GM21515 (cell line): Measurements from ENCODE around the gene CYP2W1.

ENCODE experiments used
- ATAC-seq: cut with Tn5 transposase; IDR thresholded peaks from one replicate; pipeline ENCODE4 v1.9.1; 2021; ENCODE audit not compliant: unreplicated experiment

Gene CYP2W1

GRCh38 chr7:1012004-1012715 lies 29.2 kb downstream of the CYP2W1 start:
- no peak for ATAC-seq

GRCh38 chr7:1012716-1013095 lies 29.7 kb downstream of the CYP2W1 start:
- no peak for ATAC-seq

GRCh38 chr7:1013581-1013980 lies 30.6 kb downstream of the CYP2W1 start:
- ATAC-seq = no peak

- no peak for ATAC-seq
Observed at GRCh38 chr7:1014681-1015080, 31.7 kb downstream of the CYP2W1 start.

GRCh38 chr7:1015196-1016121 lies 32.5 kb downstream of the CYP2W1 start:
- no peak for ATAC-seq

GRCh38 chr7:1016577-1017531 lies 33.9 kb downstream of the CYP2W1 start:
- no peak for ATAC-seq

GRCh38 chr7:1017586-1018333 lies 34.8 kb downstream of the CYP2W1 start:
- ATAC-seq = no peak

GRCh38 chr7:1018334-1018695 lies 35.3 kb downstream of the CYP2W1 start:
- no peak for ATAC-seq

GRCh38 chr7:1019255-1019785 lies 36.3 kb downstream of the CYP2W1 start:
- no peak for ATAC-seq

- ATAC-seq = no peak
Observed at GRCh38 chr7:1019789-1020610, 37.0 kb downstream of the CYP2W1 start.

- ATAC-seq = no peak
Observed at GRCh38 chr7:1020849-1021251, 37.9 kb downstream of the CYP2W1 start.

- no peak for ATAC-seq
Observed at GRCh38 chr7:1021366-1021765, 38.4 kb downstream of the CYP2W1 start.

- no peak for ATAC-seq
Observed at GRCh38 chr7:1021931-1022330, 39.0 kb downstream of the CYP2W1 start.

GRCh38 chr7:1022356-1022755 lies 39.4 kb downstream of the CYP2W1 start:
- ATAC-seq = no peak

- no peak for ATAC-seq
Observed at GRCh38 chr7:1022801-1023465, 40.0 kb downstream of the CYP2W1 start.

- ATAC-seq = peak; percentile 58
Observed at GRCh38 chr7:1024331-1024841, 41.4 kb downstream of the CYP2W1 start.

GRCh38 chr7:1024876-1025742 lies 42.1 kb downstream of the CYP2W1 start:
- no peak for ATAC-seq
